ENCODE measurements around the gene ASCL5.

The ASCL5 gene

GRCh38 chr1:201134405-201134804, 7.4 kb upstream of the ASCL5 start:
- no peak for DNase-seq

DNA sequence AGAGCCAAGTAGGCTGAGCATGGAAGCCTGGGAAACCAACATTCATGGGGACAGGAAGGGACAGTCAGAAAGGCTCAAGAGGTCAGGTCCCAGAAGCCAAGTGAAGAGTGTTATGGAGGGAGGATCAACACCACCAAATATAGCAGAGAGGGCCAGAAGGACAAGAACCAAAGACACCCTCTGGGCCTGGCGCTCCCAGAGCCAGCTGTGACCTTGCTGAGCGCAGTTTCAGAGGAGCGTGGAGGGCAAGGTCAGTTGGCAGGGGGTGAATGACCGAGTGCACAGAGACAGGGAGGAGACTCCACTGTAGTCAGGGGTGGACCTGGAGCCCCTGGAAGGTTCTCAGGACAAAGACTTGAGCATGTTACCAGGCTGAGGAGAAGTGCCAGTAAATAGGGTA, 4.4 kb upstream of the ASCL5 start:
- no peak for DNase-seq

- no peak for DNase-seq
Measured at GRCh38 chr1:201128962-201129361, 2.0 kb upstream of the ASCL5 start.

- DNase-seq, result no peak
Measured at GRCh38 chr1:201128476-201128875, 1.5 kb upstream of the ASCL5 start.

- no peak for DNase-seq
Measured at GRCh38 chr1:201127755-201128455, 921 bp upstream of the ASCL5 start.

- DNase-seq, result no peak
Measured at GRCh38 chr1:201126463-201126831, 537 bp downstream of the ASCL5 start.

DNA sequence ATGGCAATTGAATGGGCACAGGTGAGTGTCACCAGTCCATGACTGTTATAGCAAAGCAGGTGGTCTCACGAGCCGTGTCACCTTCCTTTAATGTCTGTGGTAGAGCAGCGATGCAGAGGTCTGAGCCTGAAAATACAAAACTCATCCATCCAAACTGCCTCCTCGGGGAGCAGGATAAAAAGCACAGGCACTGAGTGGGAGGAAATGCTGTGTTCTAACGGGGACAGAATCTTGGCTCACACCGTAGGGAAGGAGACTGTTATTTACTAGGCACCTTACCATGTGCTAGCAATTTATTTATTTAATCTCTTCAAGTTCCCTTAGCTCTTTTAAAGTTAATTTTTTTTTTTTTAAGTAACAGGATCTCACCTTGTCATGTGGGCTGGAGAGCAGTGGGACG, 1.2 kb downstream of the ASCL5 start:
- DNase-seq, result no peak

DNA sequence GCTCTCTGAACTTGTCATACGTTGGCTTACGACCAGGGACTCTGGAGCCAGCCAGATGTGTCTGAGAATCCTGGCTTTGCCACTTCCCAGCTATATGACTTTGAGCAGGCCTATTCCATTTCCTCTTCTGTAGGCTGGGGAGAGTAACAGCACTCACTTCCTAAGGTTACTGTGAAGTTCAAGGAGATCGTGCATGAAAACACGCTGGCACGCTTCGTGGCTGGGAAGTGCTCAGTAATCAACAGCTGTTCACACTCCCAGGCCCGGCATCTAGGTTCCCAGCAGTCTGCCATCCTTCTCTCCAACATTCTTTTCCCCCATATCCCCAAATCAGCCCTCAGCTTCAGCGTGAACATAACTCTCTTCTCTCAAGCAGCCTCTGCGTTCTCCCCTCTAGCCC, 2.0 kb downstream of the ASCL5 start:
- no peak for DNase-seq

DNA sequence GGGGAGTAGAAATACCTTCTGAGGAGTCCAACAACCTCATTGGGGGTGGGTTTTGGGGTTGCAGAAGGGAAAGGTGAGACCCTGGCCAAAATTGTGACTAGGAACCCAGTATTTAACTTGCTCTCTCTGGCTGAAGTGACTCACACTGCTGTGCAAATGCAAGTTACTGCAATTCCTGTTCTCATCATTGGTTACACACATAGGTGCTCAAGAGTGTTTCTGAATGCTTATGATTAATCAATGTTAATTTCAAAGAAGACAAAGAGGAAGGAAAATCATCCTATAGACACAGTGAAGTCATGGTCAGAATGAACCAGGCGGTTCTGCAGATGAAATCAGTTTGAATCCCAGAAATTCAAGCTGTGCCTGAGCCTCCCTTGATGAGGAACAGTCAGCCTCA, 3.1 kb downstream of the ASCL5 start:
- DNase-seq, result no peak

DNA sequence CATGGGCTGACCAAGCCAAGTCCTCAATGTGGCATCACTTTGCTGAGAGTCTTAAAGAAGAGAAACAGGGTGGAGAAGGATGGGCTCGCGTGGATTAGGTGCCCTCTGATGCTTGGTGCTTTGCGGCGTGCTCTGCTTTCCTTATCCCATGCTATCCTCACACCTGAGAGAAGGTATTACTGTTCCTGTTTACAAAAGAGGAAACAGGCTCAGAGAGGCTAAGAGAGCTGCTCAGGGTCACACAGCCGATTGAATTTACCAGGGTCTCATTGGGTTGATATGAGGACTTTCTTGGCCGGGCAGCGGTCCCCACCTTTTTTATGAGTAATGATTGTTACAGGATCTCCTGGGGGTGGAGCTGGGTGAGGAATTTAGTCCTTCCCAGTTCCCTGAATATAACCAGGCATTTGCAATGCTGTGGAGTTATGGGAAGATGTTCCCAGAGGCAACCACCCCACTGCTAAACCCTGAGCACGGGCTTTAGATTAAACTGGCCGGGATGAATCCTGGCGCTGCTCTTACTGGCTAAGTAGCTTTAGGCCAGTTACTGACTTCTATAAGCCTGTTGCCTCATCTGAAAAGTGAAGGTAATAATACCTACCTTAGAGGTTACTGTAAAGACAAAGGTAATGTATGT, 4.5 kb downstream of the ASCL5 start:
- no peak for DNase-seq

DNA sequence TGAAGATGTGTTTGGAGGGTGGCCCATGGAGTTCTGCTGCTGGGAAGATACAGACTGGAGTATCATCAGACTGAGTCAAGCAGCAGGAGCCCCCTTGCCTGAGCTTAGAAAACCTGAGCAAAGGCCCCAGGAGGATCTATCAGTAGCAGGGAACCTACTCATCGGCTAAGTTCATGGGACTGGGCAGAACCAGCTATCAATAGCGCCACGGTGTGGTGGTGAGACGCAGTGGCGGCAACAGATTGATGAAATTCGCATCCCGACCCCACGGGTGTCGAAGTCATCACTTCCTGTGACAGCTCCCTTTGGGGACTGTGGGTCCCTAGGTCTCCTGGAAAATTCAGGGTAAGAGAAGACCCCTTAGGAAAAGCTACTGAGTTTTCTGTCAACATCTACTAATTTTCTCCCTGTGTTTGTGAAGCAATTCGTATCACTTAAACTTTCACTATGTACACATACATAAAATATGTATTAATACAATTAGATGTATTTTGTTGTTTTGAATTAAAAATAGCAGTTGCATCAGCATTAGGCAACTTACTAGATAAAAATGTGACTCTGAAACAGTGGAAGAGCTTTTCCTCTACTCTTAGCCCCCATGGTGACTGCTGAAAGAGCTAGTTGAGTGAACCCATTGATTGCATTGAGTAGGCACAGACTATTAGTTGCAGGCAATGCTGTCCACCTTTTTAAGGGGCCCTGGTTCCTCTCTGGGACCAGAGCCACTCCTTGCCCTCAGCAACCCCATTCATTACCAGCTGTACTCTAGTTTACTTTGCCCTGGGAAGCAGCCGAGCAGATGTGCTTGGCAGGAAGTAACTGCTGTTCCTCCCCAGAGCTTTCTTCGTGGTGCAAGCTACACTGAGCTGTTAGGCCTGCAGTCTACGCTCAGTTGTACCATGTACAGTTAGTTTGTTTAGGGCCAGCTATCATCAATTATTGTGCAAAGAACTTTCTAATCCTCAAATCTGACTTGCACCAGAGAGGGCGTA, 7.5 kb downstream of the ASCL5 start:
- DNase-seq, result no peak

- DNase-seq, result no peak
Measured at GRCh38 chr1:201116091-201116490, 10.9 kb downstream of the ASCL5 start.

DNA sequence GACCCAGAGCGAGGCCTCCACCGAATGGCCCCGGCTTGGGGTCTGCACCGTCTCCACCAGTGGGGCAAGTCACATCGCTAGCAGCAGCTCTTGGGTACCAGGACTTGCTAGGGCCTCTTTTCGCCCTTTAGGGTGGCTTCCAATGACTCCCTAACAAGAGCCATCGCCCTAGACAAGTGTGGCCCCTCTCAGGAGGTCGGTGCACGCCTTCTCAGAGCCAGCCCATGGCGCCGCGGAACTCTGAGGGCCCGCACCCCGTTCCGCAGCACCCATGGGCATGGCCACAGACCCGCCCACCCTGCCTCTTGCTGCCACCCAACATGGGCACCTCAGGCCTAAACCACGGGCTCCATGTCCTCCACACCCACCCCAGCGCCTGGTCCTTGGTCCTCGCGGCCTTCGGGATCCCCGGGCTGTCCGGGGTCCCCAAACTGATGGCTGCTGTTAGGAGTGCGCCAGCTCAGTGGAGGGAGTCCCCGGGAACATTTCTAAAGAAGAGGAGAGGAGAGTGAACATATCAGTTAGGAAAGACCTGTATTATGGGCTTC, 11.5 kb downstream of the ASCL5 start:
- no peak for DNase-seq

DNA sequence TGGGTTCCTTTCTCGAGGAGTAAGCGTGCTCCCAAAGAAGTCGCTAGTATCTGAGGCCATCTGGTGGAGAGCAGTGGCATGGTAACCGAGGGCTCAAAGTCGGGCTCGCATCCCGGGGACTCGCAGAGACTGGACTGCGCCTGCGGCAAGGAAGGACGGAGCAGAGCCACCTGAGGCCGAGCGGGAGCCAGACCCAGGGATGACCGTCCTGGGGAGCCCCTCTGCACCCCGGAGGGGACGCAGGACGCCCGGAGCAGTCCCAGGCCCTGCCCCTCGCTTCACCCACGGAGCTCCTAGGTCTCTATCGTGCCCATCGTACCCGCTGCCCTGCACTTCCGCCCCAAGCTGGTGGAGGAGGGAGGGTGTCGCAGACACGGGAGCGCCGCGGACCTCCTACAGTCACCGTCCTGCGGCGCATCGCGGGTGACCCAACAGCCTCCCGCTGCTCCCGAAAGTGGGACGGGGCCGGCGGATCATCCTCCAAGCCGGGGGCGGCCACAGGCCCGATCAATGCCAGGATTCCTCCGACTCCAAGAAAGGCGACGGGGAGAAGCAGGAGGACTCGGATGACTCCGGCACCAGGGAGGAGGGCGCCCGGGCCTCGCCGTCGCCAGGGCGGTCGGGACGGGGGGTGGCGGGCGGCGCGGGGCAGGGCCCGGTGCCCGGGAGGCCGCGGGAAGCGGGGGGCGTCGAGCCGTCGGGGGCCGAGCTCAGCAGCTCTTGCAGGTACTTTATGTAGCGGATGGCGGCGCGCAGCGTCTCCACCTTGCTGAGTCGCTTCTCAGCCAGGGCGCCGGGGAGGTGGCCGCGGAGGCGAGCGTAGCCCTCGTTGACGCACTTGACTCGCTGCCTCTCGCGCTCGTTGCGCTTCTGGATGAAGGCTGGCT, 12.5 kb downstream of the ASCL5 start:
- DNase-seq, result peak; percentile 99

- DNase-seq, result no peak
Measured at GRCh38 chr1:201113451-201114244, 13.3 kb downstream of the ASCL5 start.

DNA sequence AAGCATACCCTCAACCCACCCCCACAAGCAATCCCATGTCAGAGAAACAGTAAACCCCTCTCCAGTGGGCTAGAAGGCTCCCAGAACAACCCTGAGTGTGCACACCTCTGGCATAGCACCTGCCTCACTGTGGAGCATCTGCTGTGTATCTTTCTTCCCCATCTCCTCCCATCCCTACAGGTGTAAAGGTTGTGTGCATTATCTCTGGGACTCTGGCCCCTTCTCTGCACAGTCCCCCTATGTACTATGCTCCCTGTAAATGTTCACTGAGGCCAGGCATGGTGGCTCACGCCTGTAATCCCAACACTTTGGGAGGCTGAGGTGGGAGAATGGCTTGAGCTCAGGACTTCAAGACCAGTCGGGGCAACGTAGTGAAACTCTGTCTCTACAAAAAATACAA, 14.1 kb downstream of the ASCL5 start:
- no peak for DNase-seq

DNA sequence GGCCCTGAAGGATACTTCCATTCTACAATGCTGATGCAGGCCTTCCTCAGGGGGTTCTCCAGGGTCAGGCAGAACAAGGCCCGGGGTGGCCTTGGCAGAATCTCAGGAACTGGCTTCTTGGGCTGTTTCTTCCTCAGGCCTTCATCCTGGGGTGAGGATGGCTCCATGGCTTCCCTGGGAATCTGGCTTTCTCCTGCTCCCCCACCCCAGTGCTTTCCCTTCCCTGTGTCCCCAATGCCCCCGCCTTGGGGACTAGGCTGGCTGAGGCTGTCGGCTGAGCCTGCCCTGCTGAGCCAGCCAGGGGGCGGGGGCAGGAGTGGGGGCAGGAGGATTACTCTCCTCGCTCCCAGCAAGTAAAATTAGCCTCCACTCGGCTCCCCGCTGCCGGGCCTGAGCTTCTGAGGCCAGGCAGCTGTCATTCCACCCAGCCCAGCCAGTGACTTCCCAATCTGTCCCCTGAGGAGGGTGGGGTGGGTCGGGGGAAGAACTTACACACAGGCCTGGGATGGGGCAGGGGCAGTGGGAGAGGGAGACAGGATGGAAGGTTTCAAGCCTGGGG, 14.7 kb downstream of the ASCL5 start, which contains the start of gene CACNA1S:
Gene CACNA1S (minus strand): TSS at position 254 of the 559 bp plus-strand sequence. CDS start 87 bp downstream, at position 167.
- no peak for DNase-seq

- DNase-seq, result no peak
Measured at GRCh38 chr1:201111672-201112071, 15.3 kb downstream of the ASCL5 start.

DNA sequence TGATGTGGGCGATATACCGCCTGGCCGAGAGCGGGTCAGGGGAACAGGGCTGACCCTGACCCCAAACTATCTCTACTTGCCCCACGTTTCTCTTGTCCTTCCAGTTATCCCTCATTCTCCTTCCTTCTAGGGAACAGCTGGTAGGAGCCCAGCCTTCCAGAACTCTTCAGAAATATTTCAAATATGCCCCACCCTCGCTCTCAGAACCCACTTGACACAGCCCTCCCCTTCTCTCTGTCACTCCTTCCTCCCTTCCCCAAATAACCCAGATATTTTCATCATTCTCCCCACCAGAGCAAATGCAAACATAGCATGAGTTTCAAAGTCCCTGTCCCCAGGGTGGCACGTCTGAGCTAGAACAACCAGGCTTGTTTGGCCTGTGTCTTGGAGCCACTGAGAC, 15.8 kb downstream of the ASCL5 start:
- DNase-seq, result no peak

GRCh38 chr1:201110616-201111015, 16.4 kb downstream of the ASCL5 start:
- DNase-seq, result no peak

DNA sequence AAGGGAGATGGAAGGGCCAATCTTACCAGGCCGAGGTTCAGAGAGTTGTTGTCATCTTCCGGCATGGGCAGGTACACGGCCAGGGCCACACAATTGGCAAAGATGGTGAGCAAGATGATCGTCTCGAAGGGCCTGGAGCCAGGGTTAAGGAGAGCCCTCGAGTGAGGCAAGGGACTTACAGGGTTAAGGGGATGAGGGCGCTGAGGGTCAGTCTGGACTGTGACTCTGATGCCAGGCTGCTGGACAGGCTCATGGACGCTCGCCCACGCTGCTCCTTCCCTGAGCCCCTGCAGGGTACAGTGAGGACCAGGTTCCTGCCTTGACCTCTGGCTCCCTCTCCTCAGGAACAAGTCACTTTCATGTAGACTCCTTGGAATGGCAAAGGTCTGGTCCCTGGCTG, 16.8 kb downstream of the ASCL5 start:
- DNase-seq, result no peak

All from NCI-H1092 (cell line).